Medulla oblongata (tissue), 1 donor: ENCODE results near the gene ATP10B.
"Not testable (repeated sequence)": the region's sequence is repeated elsewhere in the genome, so short reads cannot be mapped to it uniquely, and the experiment has no call there.

ENCODE experiments used
- DNase-seq: peaks from one replicate; pipeline ENCODE4 v3.0.0-alpha.2; 2015; ENCODE audit errors: extremely low spot score

The ATP10B gene

GRCh38 chr5:160824301-160825001, 27.6 kb downstream of the ATP10B start:
- no peak for DNase-seq

- not testable (repeated sequence) for DNase-seq
These were observed 39.0 kb downstream of the ATP10B start for GRCh38 chr5:160812996-160813395.

GRCh38 chr5:160805376-160805775, 46.6 kb downstream of the ATP10B start:
- no peak for DNase-seq

- DNase-seq: peak; percentile 63
These were observed 49.4 kb downstream of the ATP10B start for GRCh38 chr5:160802592-160802991.

GRCh38 chr5:160800375-160801275, 51.4 kb downstream of the ATP10B start:
- no peak for DNase-seq

GRCh38 chr5:160799184-160799583, 52.8 kb downstream of the ATP10B start:
- peak; percentile 38 for DNase-seq

- no peak for DNase-seq
These were observed 55.0 kb downstream of the ATP10B start for GRCh38 chr5:160797020-160797419.

GRCh38 chr5:160793530-160793899, 58.5 kb downstream of the ATP10B start:
- no peak for DNase-seq

GRCh38 chr5:160792732-160793529, 59.1 kb downstream of the ATP10B start:
- no peak for DNase-seq

- no peak for DNase-seq
These were observed 59.7 kb downstream of the ATP10B start for GRCh38 chr5:160792281-160792680.

- no peak for DNase-seq
These were observed 62.7 kb downstream of the ATP10B start for GRCh38 chr5:160789219-160789859.

- DNase-seq: peak; percentile 43
These were observed 63.8 kb downstream of the ATP10B start for GRCh38 chr5:160788102-160788660.

- DNase-seq: no peak
These were observed 64.8 kb downstream of the ATP10B start for GRCh38 chr5:160787240-160787639.

GRCh38 chr5:160774666-160775315, 77.2 kb downstream of the ATP10B start:
- DNase-seq: peak; percentile 89

- DNase-seq: no peak
These were observed 78.2 kb downstream of the ATP10B start for GRCh38 chr5:160773646-160774410.

GRCh38 chr5:160772854-160773253, 79.2 kb downstream of the ATP10B start:
- no peak for DNase-seq

GRCh38 chr5:160770718-160771117, 81.3 kb downstream of the ATP10B start:
- DNase-seq: no peak

GRCh38 chr5:160769301-160769700, 82.7 kb downstream of the ATP10B start:
- no peak for DNase-seq

GRCh38 chr5:160767062-160767461, 84.9 kb downstream of the ATP10B start:
- no peak for DNase-seq

GRCh38 chr5:160760008-160760407, 92.0 kb downstream of the ATP10B start:
- no peak for DNase-seq
